ENCODE measurements around the gene SPPL2B. TPM values are rescaled to one million over a fixed set of nuclear protein-coding genes. Genes with fewer than 3 reads are reported as not detected.

SPPL2B gene
- total RNA-seq, 1 experiment from 2014 or later = 73.7 TPM

- peaks cover 7 to 21% of the 10 kb centered on the region in 2 experiments; a peak in 3 of 4 replicates for H3K4me1 Mint-ChIP-seq
- H3K79me2 ChIP-seq (ENCODE audit: insufficient read depth, low read length) = no peaks in the 10 kb centered on the region
- H3T11ph ChIP-seq (ENCODE audit: low read length) = no peak overlapping the region
- H4K5ac ChIP-seq (ENCODE audit: insufficient read length, low read depth, low read length) = no peak overlapping the region
- H4K20me1 ChIP-seq (ENCODE audit: control insufficient read depth, insufficient read depth, insufficient read length) = no peaks in the 10 kb centered on the region
- H3K23me2 ChIP-seq (ENCODE audit: insufficient read length, low read depth, low read length, poor library complexity, severe bottlenecking) = no peaks in the 10 kb centered on the region
- peak overlapping the region; percentile 65 for H3K4me2 ChIP-seq (ENCODE audit: insufficient read depth, insufficient read length, low read length)
- no peak overlapping the region for H3K56ac ChIP-seq (ENCODE audit: insufficient read length, low read depth, low read length)
- no peak overlapping the region for H3K9ac ChIP-seq (ENCODE audit: extremely low read depth, insufficient read length, low read length)
- H2BK5ac ChIP-seq (ENCODE audit: insufficient read length, low read length) = no peak overlapping the region
- H2BK20ac ChIP-seq (ENCODE audit: low read depth, low read length, poor library complexity, severe bottlenecking) = no peak overlapping the region
- H3K4me3 Mint-ChIP-seq = peak overlapping the region; percentile 42 to 64; a peak in 3 of 5 replicates
- H4K91ac ChIP-seq (ENCODE audit: insufficient read length, low read depth, low read length) = no peak overlapping the region
- no peak overlapping the region for H3K18ac ChIP-seq (ENCODE audit: insufficient read length, low read depth, low read length)
- WGBS (ENCODE audit: extremely low coverage, insufficient read length, low lambda C conversion rate) = no CpG with 5 or more reads among the region's 82 CpGs
- no peak overlapping the region for H2BK120ac ChIP-seq (ENCODE audit: low read depth, low read length, poor library complexity, severe bottlenecking)
- peak; percentile 67 for DNase-seq
- H2BK12ac ChIP-seq (ENCODE audit: insufficient read length, low read depth, low read length) = no peak overlapping the region
- H3K79me1 ChIP-seq (ENCODE audit: insufficient read depth, low read depth, low read length, poor library complexity, severe bottlenecking) = no peaks in the 10 kb centered on the region
- H3K23ac ChIP-seq (ENCODE audit: insufficient read length, low read depth, low read length) = no peak overlapping the region
- peaks cover 95% of the 10 kb centered on the region for H3K27me3 Mint-ChIP-seq (ENCODE audit: low read depth)
- H3K9me3 ChIP-seq (ENCODE audit: control insufficient read depth, low read depth, low read length) = no peaks in the 10 kb centered on the region
- peaks cover 35% of the 10 kb centered on the region; the same call in 1 of the 2 replicates for H3K27me3 ChIP-seq (ENCODE audit: insufficient read depth, low read length)
- no peak overlapping the region for H4K8ac ChIP-seq (replicated peaks; ENCODE audit: insufficient read length, low read depth, low read length)
- no peak overlapping the region for H3K27ac ChIP-seq (ENCODE audit: insufficient read length, low read depth, low read length)
- H3K27ac Mint-ChIP-seq = no peak overlapping the region
- H3K9me3 Mint-ChIP-seq = peaks cover 5 to 6% of the 10 kb centered on the region in 2 experiments; a peak in 3 of 5 replicates
- H3K4ac ChIP-seq (ENCODE audit: low read depth, low read length) = no peak overlapping the region
- no peak for TF ChIP-seq CTCF (conservative IDR thresholded peaks at IDR 0.05)
- no peaks in the 10 kb centered on the region for H3K4me1 ChIP-seq (ENCODE audit: insufficient read depth, low read length)
- H2AFZ ChIP-seq (ENCODE audit: low read length) = no peak overlapping the region
- H3K14ac ChIP-seq (ENCODE audit: insufficient read depth, low read length) = no peak overlapping the region; the same call in 1 of the 2 replicates
- H2AK5ac ChIP-seq (ENCODE audit: insufficient read length, low read length) = no peak overlapping the region
- H3K36me3 Mint-ChIP-seq (ENCODE audit: insufficient read depth in 1 of 3, low read depth in 3 of 3) = peaks cover 0 to 7% (median 4%) of the 10 kb centered on the region in 3 experiments; a peak in 3 of 7 replicates
- H2BK15ac ChIP-seq (ENCODE audit: low read depth, low read length) = no peak overlapping the region; the same call in 1 of the 2 replicates
These were observed 37.9 kb upstream of the SPPL2B start for GRCh38 chr19:2290441-2291184.

Data from H9 (cell line).